Smooth muscle cell (in vitro differentiated cells): ENCODE data around the gene RHBDL3. TPM values are rescaled to one million over a fixed set of nuclear protein-coding genes. Genes with fewer than 3 reads are reported as not detected.
A peak's percentile ranks its signal among the peaks of the same experiment; 100 is the strongest.

Experiments
- DNase-seq: peaks from one replicate; lab custom pipeline; 2025; ENCODE audit not compliant: unreplicated experiment; lab: John Stamatoyannopoulos, UW
- H2AFZ ChIP-seq: fragments of 200-600 bp; sonication (generic); 2 replicates; pipeline ENCODE4 v1.6.0; 2016; ENCODE audit warnings: antibody characterized with exemption, low read depth, mild to moderate bottlenecking
- H3F3A ChIP-seq: fragments of 200-600 bp; sonication (generic); 2 replicates; pipeline ENCODE4 v1.6.0; 2017; ENCODE audit warnings: antibody characterized with exemption, low read depth
- H3K27ac ChIP-seq: fragments of 200-600 bp; sonication (generic); 2 replicates; pipeline ENCODE4 v1.5.1; 2016; ENCODE audit warnings: low read depth, mild to moderate bottlenecking
- H3K27me3 ChIP-seq: fragments of 200-600 bp; sonication (generic); 2 replicates; pipeline ENCODE4 v1.6.1; 2016; ENCODE audit warnings: low read depth, mild to moderate bottlenecking
- H3K36me3 ChIP-seq: fragments of 200-600 bp; sonication (generic); 2 replicates; pipeline ENCODE4 v1.5.1; 2016; ENCODE audit warnings: low read depth
- H3K4me1 ChIP-seq: fragments of 200-600 bp; sonication (generic); 2 replicates; pipeline ENCODE4 v1.5.1; 2016; ENCODE audit warnings: low read depth
- H3K4me2 ChIP-seq: fragments of 200-600 bp; sonication (generic); 2 replicates; pipeline ENCODE4 v1.6.0; 2016; ENCODE audit warnings: mild to moderate bottlenecking
- H3K4me3 ChIP-seq: fragments of 200-600 bp; sonication (generic); 2 replicates; pipeline ENCODE4 v1.5.1; 2016; ENCODE audit warnings: mild to moderate bottlenecking
- H3K79me2 ChIP-seq: fragments of 200-600 bp; sonication (generic); 2 replicates; pipeline ENCODE4 v1.6.0; 2016; ENCODE audit warnings: low read depth, mild to moderate bottlenecking
- H3K9ac ChIP-seq: fragments of 200-600 bp; sonication (generic); 2 replicates; pipeline ENCODE4 v1.6.0; 2016; ENCODE audit warnings: low read depth
- H3K9me3 ChIP-seq: fragments of 200-600 bp; sonication (generic); replicated peaks from 2 replicates; pipeline ENCODE4 v1.5.1; 2016; ENCODE audit warnings: low read depth
- H4K20me1 ChIP-seq: fragments of 200-600 bp; sonication (generic); 2 replicates; pipeline ENCODE4 v1.6.0; 2016; ENCODE audit warnings: low read depth
- CTCF ChIP-seq: fragments of 200-600 bp; sonication (generic); IDR thresholded peaks from 2 replicates; pipeline ENCODE4 v1.5.1; 2017; ENCODE audit warnings: borderline replicate concordance, mild to moderate bottlenecking, antibody characterized with exemption; ENCODE audit not compliant: insufficient read depth, poor library complexity, severe bottlenecking
- whole genome bisulfite sequencing: methylation state at CpG from one replicate; pipeline ENCODE4 v1.1.7; 2016; ENCODE audit warnings: low lambda C conversion rate; 5-methylcytosine and 5-hydroxymethylcytosine counted together
- polyA plus RNA-seq: library from polyadenylated mRNA; unstranded; fragments of >200 nt; fragmentation: Nextera tagmentation; extraction: Ambion mirVana; gene quantifications from 2 replicates; pipeline ENCODE4 v1.2.1, GENCODE V29; 2016
- total RNA-seq: library from RNA; depleted of rRNA; stranded (reverse); fragments of >200 nt; gene quantifications from 2 replicates; pipeline ENCODE4 v1.2.3, GENCODE V29; 2014

The RHBDL3 gene
- total and polyA plus RNA-seq, 2 experiments from 2014 or later, result not detected

DNA sequence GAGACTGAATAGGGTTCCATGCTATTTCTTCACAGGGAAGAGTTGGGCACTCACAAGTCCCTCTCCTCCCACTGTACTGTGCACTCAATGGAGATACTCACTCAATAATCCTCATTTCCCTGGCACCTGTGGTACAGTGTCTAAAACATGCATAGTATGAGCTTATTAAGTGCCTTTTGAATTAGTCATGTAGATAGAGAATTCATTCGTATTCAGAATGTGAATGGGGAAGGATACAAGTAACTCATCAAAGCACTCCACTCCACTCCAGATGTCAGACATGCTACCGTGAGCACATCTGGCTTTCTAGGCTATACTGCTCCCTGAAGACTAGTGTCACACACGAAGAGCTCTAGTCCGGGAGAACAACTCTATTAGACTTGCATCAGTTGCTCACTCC, 70.1 kb downstream of the RHBDL3 start:
- H3K4me2 ChIP-seq, result peak overlapping the region; percentile 8
- H3K79me2 ChIP-seq, result no peaks in the 10 kb centered on the region
- H3K27ac ChIP-seq, result peak overlapping the region; percentile 18
- H3K4me3 ChIP-seq, result no peak overlapping the region
- 45% methylated on average over 4 of the region's 4 CpGs for WGBS
- no peaks in the 10 kb centered on the region for H3K4me1 ChIP-seq
- H4K20me1 ChIP-seq, result no peaks in the 10 kb centered on the region
- H3K36me3 ChIP-seq, result no peaks in the 10 kb centered on the region
- H3K27me3 ChIP-seq, result no peaks in the 10 kb centered on the region
- no peak overlapping the region for H3K9ac ChIP-seq
- DNase-seq, result no peak
- no peaks in the 10 kb centered on the region for H3K9me3 ChIP-seq
- no peak for TF ChIP-seq CTCF
- no peak overlapping the region for H2AFZ ChIP-seq
- no peaks in the 10 kb centered on the region for H3F3A ChIP-seq

GRCh38 chr17:32341141-32341856, 75.7 kb downstream of the RHBDL3 start:
- H3K27me3 ChIP-seq, result no peaks in the 10 kb centered on the region
- TF ChIP-seq CTCF, result no peak
- no peaks in the 10 kb centered on the region for H3K36me3 ChIP-seq
- no peaks in the 10 kb centered on the region for H3K9me3 ChIP-seq
- no peaks in the 10 kb centered on the region for H3K79me2 ChIP-seq
- peak overlapping the region; percentile 51 for H3K9ac ChIP-seq
- no peak for DNase-seq
- WGBS, result 19% methylated on average over 12 of the region's 13 CpGs
- no peak overlapping the region for H3K27ac ChIP-seq
- peaks cover 6% of the 10 kb centered on the region for H3K4me1 ChIP-seq
- peak overlapping the region; percentile 91 for H3K4me2 ChIP-seq
- H4K20me1 ChIP-seq, result no peaks in the 10 kb centered on the region
- no peaks in the 10 kb centered on the region for H3F3A ChIP-seq
- H2AFZ ChIP-seq, result peak overlapping the region; percentile 90
- peak overlapping the region; percentile 63 for H3K4me3 ChIP-seq

DNA sequence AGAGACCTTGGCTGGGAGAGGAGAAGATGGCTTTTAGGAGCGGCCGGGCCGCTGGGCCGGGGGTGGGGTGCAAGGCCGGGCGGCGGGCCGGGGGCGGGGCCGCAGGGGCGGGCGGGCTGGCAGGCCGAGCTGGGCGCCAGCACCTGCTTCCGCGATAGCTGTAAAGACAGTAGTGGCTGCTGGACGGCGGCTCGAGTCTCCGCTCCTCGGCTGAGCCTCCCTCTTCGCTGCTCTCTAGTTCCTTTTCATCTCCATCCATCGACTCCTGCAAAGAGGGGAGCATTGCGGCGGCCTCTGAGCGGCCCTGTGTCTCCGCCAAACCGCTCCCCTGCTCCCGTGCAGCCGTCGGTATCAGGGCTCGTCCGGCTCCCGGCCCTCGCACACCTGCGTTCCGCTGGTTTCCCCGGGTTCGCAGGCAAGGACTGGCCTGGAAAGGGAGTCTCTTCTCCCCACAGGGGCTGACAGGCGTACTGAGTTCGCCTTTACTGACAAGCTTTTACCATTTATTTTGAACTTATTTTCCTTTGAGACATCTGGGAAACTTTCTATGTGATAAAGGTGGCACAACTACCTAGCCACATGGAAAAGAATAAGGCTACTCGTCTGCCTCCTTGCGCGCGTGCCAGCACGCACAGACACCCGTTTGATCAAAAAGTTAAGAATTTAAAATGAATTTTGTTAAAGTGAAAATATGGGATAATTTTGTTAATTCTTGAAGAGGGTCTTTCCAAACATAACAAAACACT, 76.4 kb downstream of the RHBDL3 start, which contains the start of gene C17orf75:
C17orf75 (minus strand) TSS at position 317 of the 746 bp plus-strand sequence; CDS start at position 283, 34 bp downstream.
- no peaks in the 10 kb centered on the region for H3K9me3 ChIP-seq
- H3K79me2 ChIP-seq, result no peaks in the 10 kb centered on the region
- no peak for TF ChIP-seq CTCF
- peak within 1 kb of the TSS; percentile 63 for H3K4me3 ChIP-seq
- no peaks in the 10 kb centered on the region for H4K20me1 ChIP-seq
- H3K27ac ChIP-seq, result no peak within 1 kb of the TSS
- peak within 1 kb of the TSS; percentile 98 for H2AFZ ChIP-seq
- no peaks in the 10 kb centered on the region for H3F3A ChIP-seq
- DNase-seq, result no peak
- H3K9ac ChIP-seq, result peak within 1 kb of the TSS; percentile 51
- WGBS, result 12% methylated on average over 43 of the region's 47 CpGs
- no peaks in the 10 kb centered on the region for H3K27me3 ChIP-seq
- no peaks in the 10 kb centered on the region for H3K36me3 ChIP-seq
- H3K4me1 ChIP-seq, result peaks cover 6% of the 10 kb centered on the region
- H3K4me2 ChIP-seq, result peak within 1 kb of the TSS; percentile 91
